ENCODE results near the gene C9orf50.

Gene C9orf50

GRCh38 chr9:129667378-129667777 lies 46.5 kb upstream of the C9orf50 start:
- H3K79me2 ChIP-seq: no peaks in the 10 kb centered on the region
- no peaks in the 10 kb centered on the region for H3K4me1 ChIP-seq
- no peak overlapping the region for H2AFZ ChIP-seq
- H3K9ac ChIP-seq: no peak overlapping the region
- no peak overlapping the region for H3K4me2 ChIP-seq (ENCODE audit: low read length)
- no peaks in the 10 kb centered on the region for H3K9me3 ChIP-seq (ENCODE audit: control insufficient read depth, low read length)
- H3K36me3 ChIP-seq (ENCODE audit: control insufficient read depth, insufficient read depth, low read length): no peaks in the 10 kb centered on the region
- H3K27ac ChIP-seq: no peak overlapping the region
- TF ChIP-seq CTCF (IDR thresholded peaks at IDR 0.05): no peak
- H3K4me3 ChIP-seq (ENCODE audit: low read depth, low read length): no peak overlapping the region
- H3K27me3 ChIP-seq (ENCODE audit: control insufficient read depth, insufficient read depth, low read length): no peaks in the 10 kb centered on the region

- no peaks in the 10 kb centered on the region for H3K4me1 ChIP-seq
- no peaks in the 10 kb centered on the region for H3K27me3 ChIP-seq (ENCODE audit: control insufficient read depth, insufficient read depth, low read length)
- TF ChIP-seq CTCF (IDR thresholded peaks at IDR 0.05): no peak
- H3K4me2 ChIP-seq (ENCODE audit: low read length): no peak overlapping the region
- no peak overlapping the region for H3K27ac ChIP-seq
- H3K9ac ChIP-seq: no peak overlapping the region
- no peaks in the 10 kb centered on the region for H3K9me3 ChIP-seq (ENCODE audit: control insufficient read depth, low read length)
- H3K79me2 ChIP-seq: no peaks in the 10 kb centered on the region
- no peak overlapping the region for H2AFZ ChIP-seq
- H3K36me3 ChIP-seq (ENCODE audit: control insufficient read depth, insufficient read depth, low read length): no peaks in the 10 kb centered on the region
- no peak overlapping the region for H3K4me3 ChIP-seq (ENCODE audit: low read depth, low read length)
Measured at GRCh38 chr9:129666575-129666974, 45.7 kb upstream of the C9orf50 start.

- Histone ChIP-seq H3K79me2 (no peaks in the 10 kb centered on the region), H3K4me1 (no peaks in the 10 kb centered on the region), H3K4me3 (ENCODE audit: low read depth, low read length) (no peak overlapping the region), H3K9me3 (ENCODE audit: control insufficient read depth, low read length) (no peaks in the 10 kb centered on the region), H3K4me2 (ENCODE audit: low read length) (no peak overlapping the region), H2AFZ (no peak overlapping the region), H3K36me3 (ENCODE audit: control insufficient read depth, insufficient read depth, low read length) (no peaks in the 10 kb centered on the region), H3K27ac (no peak overlapping the region), H3K9ac (no peak overlapping the region), H3K27me3 (ENCODE audit: control insufficient read depth, insufficient read depth, low read length) (no peaks in the 10 kb centered on the region)
- no peak for TF ChIP-seq CTCF (IDR thresholded peaks at IDR 0.05)
Measured at GRCh38 chr9:129665814-129666520, 45.1 kb upstream of the C9orf50 start.

GRCh38 chr9:129665389-129665775 lies 44.5 kb upstream of the C9orf50 start, which contains the start of gene PRRX2:
Gene PRRX2 (plus strand): TSS chr9:129665647. CDS start chr9:129665868, 221 bp downstream.
- no peaks in the 10 kb centered on the region for H3K27me3 ChIP-seq (ENCODE audit: control insufficient read depth, insufficient read depth, low read length)
- H3K27ac ChIP-seq: no peak within 1 kb of the TSS
- no peaks in the 10 kb centered on the region for H3K36me3 ChIP-seq (ENCODE audit: control insufficient read depth, insufficient read depth, low read length)

More at GRCh38 chr9:129665389-129665775, 44.5 kb upstream of the C9orf50 start, which contains the start of gene PRRX2:
- Histone ChIP-seq H3K79me2 (no peaks in the 10 kb centered on the region), H3K9ac (no peak within 1 kb of the TSS), H2AFZ (peak within 1 kb of the TSS; percentile 56), H3K4me2 (ENCODE audit: low read length) (peak within 1 kb of the TSS; percentile 72), H3K4me3 (ENCODE audit: low read depth, low read length) (peak within 1 kb of the TSS; percentile 45), H3K4me1 (no peaks in the 10 kb centered on the region), H3K9me3 (ENCODE audit: control insufficient read depth, low read length) (no peaks in the 10 kb centered on the region)
- no peak for TF ChIP-seq CTCF (IDR thresholded peaks at IDR 0.05)

All from parathyroid adenoma (tissue), 2 donors.